ENCODE data around the gene CCDC88A.

GRCh38 chr2:55391615-55392242 lies 27.9 kb downstream of the CCDC88A start:
- TF ChIP-seq CTCF (IDR thresholded peaks at IDR 0.05): no peak
- TF ChIP-seq POLR2A (IDR thresholded peaks at IDR 0.05): no peak
- no peak for TF ChIP-seq POLR2AphosphoS5 (IDR thresholded peaks at IDR 0.05)
